Fibroblast of mammary gland (primary cell): Measurements from ENCODE around the gene TUBA8.
A peak's percentile ranks its signal among the peaks of the same experiment; 100 is the strongest.
"Not testable (repeated sequence)": the region's sequence is repeated elsewhere in the genome, so short reads cannot be mapped to it uniquely, and the experiment has no call there.

ENCODE experiments used
- DNase-seq: peaks from one replicate; pipeline ENCODE4 v3.0.0-alpha.2; 2010; ENCODE audit warnings: low read depth
- H3K4me3 ChIP-seq: 2 replicates; pipeline ENCODE4 v1.5.1; 2011; ENCODE audit warnings: low read depth, mild to moderate bottlenecking, low read length, moderate library complexity; ENCODE audit not compliant: control insufficient read depth
- CTCF ChIP-seq: conservative IDR thresholded peaks from 2 replicates; pipeline ENCODE4 v1.5.1; 2011; ENCODE audit warnings: low read depth, low read length, inconsistent platforms; ENCODE audit not compliant: control insufficient read depth, insufficient read depth

TUBA8 gene

GRCh38 chr22:18133452-18133851, 22.8 kb downstream of the TUBA8 start:
- H3K4me3 ChIP-seq = no peak overlapping the region
- peak; percentile 9 for DNase-seq
- TF ChIP-seq CTCF = no peak

DNA sequence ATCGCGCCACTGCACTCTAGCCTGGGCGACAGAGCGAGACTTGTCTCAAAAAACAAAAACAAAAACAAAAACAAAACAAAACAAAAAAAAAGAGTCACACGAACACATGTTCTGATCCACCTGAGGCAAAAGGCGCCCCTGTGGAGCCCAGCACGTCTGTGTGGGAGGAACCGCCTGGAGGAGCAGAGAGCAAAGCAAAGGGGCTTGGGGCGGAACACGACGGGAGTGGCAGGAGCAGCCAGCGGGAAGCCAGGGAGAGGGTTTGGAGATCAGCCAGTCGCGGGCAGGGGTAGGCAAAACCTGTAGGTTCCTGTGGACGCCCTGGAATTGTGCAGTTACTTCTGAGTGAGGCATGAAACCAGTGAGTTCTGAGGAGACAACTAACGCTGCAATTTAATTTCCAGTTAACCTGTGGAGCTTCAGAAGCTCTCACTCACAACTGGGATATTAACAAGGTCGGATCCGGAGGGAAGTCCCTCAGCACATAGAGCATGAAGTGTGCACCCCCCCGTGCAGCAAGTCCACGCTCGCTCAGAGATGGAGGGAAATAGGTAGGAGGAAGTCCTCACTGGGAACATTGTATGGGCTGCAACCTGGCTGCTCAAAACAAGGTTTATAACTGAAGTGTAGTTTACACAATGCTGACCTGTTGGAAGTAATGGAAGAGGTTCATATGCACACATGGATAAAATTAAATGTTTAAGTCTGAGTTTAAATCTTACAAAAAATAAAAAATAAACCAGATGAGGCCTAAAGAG, 26.1 kb downstream of the TUBA8 start:
- no peak for TF ChIP-seq CTCF
- no peak overlapping the region for H3K4me3 ChIP-seq
- DNase-seq = no peak

GRCh38 chr22:18141004-18141403, 30.4 kb downstream of the TUBA8 start:
- DNase-seq, H3K4me3 ChIP-seq: not testable (repeated sequence)

DNA sequence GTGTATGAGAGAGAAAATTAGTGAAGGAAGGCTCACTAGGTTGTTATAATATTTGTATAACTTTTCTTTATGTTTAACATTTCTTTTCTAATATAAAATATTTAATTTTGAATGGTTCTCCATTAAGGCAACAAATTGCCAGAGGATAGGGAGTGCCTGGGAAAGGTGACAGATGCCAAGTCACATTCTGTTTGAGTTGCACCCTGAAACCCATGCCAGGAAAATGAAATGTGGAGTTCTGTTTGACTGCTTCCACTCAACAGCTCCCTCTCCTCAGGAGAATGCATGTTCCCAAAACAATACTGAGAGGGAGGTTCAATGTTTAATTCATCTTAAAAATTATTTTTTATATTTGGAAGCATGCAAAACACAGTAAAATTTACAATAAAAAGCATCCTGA, 33.5 kb downstream of the TUBA8 start:
- DNase-seq = no peak
- TF ChIP-seq CTCF = no peak
- no peak overlapping the region for H3K4me3 ChIP-seq

- TF ChIP-seq CTCF = no peak
- DNase-seq = no peak
- H3K4me3 ChIP-seq = no peak overlapping the region
Observed at GRCh38 chr22:18145676-18146388, 35.2 kb downstream of the TUBA8 start.

GRCh38 chr22:18146389-18146753, 35.8 kb downstream of the TUBA8 start:
- DNase-seq = no peak
- no peak for TF ChIP-seq CTCF
- H3K4me3 ChIP-seq = no peak overlapping the region

DNA sequence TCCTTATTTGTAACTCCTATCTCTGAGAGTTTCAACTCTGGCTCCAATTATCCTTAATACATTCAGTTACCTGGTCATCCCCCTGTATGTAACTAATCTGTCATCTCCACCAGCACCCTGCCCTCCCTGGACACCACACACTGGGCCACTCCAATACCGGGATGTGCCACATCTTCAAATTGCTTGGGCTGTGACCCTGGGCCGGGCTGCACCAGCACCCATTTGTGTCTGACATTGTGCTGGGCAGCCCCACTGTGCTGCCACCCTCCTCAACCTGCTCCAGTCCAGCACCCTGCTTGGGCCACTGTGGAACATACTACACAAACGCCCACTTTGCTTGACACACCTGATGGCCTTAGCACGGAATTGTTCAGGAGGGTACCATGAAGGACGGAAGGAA, 37.2 kb downstream of the TUBA8 start:
- no peak for DNase-seq
- TF ChIP-seq CTCF = no peak

More for the DNA sequence above, 37.2 kb downstream of the TUBA8 start:
- no peak overlapping the region for H3K4me3 ChIP-seq
